NCI-H82 treated with DMSO at 0.1 percent for 48 hours (cell line): Measurements from ENCODE around the gene NCBP1.

Experiments
- DNase-seq: peaks from one replicate; lab custom pipeline; 2025; ENCODE audit not compliant: unreplicated experiment; lab: John Stamatoyannopoulos, UW

Gene NCBP1

DNA sequence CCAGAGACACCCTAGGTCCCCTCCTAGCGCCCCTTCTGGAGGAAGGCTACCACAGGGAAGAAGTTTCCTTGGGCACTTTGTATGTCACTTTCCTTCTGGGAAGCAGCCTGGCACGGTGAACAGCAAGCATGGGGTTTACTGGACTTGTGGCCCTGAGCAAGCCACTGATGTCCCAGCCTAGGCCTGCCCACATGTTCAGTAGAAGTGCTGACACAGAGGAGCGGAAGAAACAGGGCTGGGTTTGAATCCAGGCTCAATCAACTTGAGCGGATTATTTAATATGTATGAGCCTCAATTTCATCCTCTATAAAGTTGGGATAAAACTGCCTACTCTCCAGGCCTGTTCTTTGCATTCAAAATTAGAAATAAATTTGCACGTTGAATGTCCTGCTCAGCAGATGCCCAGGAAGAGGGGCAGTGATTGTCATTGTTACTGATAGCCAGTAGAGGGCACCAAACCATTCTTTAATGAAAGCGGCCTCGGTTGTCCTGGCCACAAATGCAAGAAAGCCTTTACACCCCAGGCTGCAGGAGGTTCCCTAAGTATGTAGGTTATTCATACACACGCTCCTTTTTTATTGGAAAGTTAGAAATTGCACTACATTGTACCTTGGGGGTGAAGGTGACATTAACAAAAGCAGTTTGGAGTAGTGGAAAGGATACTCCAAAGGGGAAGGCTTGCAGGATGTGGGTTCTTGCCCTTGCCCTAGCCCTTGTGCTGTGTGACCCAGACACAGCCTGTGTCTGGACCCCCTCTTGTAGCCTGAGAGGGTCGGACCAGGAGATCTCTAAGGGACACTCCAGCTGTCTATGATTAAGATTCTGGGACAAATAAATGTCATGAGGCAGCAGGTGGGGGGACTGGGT, 77.0 kb downstream of the NCBP1 start:
- DNase-seq = peak; percentile 8

DNA sequence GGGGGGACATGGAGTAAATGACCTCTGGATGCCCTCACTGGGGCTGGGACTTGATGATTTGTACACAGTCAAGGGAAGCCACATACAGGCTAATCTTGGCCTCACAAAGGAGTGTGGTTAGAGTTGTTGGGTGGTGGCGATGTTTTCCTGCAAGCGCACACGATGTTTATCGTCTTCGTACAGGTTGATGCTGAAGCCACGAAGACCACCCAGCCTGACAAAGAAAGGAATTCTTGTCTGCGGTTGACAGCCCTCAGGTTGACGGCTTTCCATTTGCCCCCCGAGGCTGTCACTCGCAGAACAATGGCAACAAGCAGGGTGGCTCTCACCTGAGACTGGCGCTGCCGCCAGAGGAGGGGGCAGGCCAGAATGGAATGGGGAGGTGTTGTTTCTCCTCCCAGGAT, 77.6 kb downstream of the NCBP1 start:
- no peak for DNase-seq

DNA sequence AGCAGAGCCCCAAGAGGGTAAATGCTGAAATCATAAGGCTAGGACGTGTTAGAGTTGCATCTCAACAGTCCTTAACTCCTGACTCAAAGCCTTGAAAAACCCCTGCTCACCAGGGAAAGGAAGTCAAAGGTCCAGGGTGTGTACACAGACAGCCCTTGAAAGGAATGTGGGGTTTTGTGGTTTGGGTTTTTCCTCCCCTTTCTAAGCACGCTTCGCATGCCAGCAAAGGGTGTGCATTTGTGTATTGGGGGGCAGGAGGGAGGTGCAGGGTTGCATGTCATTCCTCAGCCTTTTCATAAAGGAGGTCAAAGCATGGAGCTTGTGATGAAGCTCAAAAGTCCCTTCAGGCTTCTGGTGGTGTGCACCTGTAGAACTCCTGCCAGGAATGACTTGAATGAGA, 80.8 kb downstream of the NCBP1 start:
- no peak for DNase-seq

DNA sequence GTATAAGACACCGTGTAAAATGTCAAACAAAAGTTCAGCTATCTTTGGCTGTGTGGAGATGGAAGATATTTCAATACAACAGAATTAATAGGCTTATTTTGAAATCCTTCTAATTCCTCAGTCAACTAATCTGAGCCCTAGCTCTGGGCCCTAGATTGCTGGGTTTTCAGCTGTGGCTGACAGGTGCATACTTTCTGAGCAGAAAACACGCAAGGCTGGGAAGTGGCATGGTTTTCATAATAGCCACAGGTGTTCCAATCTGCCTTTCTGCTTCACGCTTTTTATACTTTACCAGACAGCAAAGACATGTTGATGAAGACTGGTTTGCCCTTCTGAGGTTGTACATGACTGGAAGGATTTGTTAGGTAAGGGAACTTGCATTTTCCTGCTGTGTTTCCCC, 84.2 kb downstream of the NCBP1 start:
- no peak for DNase-seq

DNA sequence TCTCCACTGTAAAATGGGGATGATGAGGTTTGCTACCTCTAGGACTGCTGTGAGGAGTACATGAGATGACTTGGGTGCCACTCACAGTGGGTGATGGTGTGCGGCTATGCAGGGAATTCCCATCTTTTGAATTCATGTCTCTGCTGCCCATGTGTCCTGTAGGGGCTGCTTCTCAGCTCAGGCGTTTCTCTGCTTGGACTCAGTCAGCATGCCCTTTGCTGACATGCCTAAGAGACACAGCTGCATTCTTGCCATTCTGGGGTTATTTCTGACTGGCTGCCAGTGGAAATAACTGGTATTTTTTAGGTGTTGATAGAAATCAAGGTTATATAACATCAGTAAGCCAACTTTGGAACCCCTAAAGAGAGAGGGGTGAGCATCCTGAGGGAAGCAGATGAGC, 87.8 kb downstream of the NCBP1 start:
- no peak for DNase-seq

DNA sequence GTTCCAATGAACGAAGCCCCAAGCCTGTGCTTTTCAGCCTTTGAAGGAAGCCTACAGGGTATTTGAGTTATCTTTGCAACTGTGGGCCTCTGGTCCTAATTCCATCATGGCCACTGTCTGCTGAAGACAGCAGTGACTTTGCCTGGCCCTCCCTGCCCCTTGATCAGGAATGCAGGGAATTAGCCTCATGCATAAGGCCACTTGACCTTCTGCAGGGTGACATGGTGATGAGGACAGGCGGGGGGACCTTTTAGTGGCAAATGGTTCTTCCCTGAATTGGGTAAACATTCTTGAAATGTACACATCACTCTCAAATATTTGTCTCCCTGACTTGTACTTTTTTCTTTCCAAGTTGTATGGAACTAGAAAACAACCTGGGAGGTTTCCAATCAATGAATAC, 88.7 kb downstream of the NCBP1 start:
- no peak for DNase-seq
